ENCODE data around the gene FBLN2.

FBLN2 gene

DNA sequence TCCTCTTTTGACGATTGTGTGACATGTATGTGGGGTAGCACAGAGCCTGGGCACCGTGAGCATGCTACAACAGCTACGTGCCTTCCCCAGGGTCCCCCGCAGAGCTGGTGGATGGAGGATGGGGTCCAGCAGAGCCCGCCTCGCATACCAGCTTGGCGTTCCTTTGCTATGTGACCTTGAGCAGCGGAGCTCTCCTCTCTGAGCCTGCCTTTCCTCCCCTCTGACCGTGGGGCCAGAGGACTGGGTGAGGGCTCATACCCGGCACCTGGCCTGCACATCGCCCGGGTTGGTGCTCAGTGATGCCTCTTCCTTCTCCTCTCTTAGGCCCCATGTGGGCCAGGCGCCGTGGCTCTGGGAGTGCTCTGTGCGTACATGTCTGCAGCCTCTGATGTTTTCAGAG, 73.4 kb downstream of the FBLN2 start:
- no peak for DNase-seq (ENCODE audit: low read depth in 3 of 3)

DNA sequence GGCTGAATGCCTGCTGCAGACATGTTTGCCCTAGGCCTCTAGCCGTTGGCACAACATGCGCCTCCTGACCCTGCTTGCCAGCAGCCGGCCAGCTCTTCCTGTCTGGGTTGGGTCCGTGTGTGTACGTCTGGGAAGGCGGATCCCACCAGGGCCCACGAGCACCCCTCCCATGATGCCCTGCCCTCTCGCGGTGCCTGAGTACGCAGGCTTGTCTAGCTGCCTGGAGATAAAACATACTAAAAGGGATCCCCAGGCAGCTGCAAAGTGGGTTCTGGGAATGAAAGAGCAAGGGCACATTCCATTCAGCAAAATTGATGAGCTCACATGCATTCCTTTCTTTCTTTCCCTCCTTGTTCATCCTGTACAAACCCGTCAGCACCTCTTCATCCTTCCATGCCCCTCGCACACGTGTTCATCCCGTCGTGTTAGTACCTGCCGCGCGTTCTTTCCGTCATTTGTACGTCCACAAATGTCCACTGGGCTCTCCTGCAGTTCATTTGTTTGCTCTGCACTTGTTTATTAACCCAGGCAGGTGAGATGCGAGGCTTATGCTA, 74.3 kb downstream of the FBLN2 start:
- no peak for DNase-seq (ENCODE audit: low read depth in 3 of 3)

GRCh38 chr3:13624021-13624420, 75.1 kb downstream of the FBLN2 start:
- no peak for DNase-seq (ENCODE audit: low read depth in 3 of 3)

DNA sequence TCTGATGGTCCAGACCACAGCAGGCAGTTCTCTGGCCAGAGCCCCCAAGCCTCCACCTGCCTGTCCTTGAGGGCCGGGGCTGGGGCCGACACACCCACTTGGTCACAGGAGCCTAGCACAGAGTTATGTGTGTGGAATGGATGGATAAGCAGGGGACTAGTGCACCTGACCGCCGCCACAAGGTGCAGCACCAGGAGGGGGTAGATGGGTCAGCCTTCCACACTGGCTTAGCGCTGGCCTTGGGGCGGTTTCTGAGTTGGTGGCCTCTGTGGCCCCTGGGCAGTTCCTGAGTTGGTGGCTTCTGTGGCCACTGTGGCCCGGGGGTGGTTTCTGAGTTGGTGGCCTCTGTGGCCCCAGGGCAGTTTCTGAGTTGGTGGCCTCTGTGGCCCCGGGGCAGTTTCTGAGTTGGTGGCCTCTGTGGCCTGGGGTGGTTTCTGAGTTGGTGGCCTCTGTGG, 75.8 kb downstream of the FBLN2 start:
- DNase-seq (ENCODE audit: low read depth in 3 of 3): no peak

GRCh38 chr3:13626396-13626795, 77.5 kb downstream of the FBLN2 start:
- DNase-seq (ENCODE audit: low read depth in 3 of 3): no peak

DNA sequence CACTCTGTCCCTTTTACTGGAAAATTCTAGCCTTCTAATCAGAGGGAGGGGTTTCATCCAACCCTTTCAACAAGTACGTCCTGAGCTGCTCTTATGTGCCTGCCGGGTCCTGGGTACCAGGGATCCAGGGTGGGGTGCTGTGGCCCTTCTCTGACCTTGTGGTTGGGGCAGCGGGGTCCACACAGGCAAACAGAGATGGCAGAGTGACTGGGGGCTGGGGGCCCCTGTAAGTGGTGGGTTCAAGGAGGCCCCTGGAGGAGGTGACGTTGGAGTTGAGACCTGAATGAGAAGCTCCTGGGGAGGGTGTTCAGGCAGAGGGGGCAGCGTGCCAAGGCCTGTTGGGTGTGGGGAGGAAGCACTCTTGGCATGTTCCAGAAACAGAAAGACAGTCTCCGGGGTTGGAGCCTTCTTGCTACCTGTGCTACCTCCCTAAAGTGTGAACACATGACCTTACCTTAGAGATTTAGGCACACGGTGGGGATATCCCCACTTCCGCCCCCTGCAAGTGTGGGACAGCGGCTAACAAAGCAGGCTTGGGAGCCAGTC, 78.1 kb downstream of the FBLN2 start:
- no peak for DNase-seq (ENCODE audit: low read depth in 3 of 3)

DNA sequence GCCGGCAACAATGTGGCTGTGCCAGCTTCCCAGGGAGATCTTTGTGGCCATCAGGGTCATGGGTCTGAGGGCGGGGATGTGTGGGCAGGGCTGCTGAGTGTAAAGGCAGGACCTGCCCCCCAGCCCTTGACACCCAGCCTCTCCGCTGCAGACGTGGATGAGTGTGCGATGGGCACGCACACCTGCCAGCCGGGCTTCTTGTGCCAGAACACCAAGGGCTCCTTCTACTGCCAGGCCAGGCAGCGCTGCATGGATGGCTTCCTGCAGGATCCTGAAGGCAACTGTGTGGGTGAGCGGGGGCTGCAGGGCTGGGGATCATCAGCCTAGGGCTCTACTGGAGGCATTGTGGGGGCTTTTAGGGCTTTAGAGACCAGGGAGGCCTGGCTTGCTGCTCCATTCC, 78.8 kb downstream of the FBLN2 start:
- DNase-seq (ENCODE audit: low read depth in 3 of 3): no peak

DNA sequence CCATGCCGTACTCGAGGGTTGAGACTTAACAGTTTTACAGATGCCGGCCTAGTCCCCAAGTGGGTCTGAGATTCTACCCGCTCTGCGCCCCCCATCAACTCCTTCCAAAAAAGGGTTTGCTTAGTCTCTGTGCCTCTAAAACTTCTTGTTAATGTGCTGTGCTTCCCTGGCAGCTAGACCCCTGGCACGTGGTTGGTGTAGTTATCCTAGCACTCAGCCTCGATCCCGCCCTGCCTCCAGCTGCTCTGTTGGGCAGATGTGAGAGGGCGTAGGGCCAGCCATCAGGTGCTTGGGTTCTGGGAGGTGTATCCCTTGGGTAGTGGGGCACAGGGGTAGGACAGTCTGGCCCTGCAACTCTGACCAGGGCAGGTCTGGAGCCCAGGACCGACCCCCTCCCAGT, 79.5 kb downstream of the FBLN2 start:
- DNase-seq (ENCODE audit: low read depth in 3 of 3): no peak

DNA sequence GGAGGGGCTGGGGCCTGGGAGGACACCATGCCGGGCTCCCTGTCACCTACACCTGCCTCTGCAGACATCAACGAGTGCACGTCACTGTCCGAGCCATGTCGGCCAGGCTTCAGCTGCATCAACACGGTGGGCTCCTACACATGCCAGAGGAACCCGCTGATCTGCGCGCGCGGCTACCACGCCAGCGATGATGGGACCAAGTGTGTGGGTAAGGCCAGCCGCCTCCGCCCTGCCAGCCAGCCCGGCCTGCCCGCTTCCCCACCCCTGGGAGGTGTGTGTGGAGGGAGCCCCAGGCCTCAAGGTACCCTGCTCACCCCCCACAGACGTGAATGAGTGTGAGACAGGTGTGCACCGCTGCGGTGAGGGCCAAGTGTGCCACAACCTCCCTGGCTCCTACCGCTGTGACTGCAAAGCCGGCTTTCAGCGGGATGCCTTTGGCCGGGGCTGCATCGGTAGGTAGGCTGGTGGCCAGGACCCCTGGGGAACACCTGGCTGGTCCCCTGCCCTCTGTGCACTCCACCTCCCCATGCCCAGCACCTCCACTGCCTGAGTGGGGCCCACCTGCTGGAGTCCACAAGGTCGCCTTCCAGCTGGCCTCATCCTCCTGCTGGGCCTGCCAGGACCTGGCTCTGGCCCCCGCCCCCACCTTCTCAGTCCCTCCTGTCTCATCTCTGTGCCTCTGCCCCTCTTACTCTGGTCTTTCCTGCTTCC, 80.1 kb downstream of the FBLN2 start:
- DNase-seq (ENCODE audit: low read depth in 3 of 3): no peak

DNA sequence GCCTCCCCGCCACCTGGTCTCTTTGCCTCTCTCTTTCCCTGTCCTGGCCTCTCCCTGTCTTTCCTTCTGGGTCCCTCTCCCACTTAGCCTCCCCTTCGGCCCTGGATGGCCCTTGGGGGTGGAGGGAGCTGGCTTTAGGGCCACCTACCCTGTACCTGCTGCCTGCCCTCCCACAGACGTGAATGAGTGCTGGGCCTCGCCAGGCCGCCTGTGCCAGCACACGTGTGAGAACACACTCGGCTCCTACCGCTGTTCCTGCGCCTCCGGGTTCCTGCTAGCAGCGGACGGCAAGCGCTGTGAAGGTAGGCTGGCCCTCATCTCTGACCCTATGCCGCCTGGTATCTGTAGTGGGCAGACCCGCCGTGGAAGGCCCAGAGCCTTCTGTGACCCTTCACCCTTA, 80.7 kb downstream of the FBLN2 start:
- DNase-seq (ENCODE audit: low read depth in 3 of 3): no peak

DNA sequence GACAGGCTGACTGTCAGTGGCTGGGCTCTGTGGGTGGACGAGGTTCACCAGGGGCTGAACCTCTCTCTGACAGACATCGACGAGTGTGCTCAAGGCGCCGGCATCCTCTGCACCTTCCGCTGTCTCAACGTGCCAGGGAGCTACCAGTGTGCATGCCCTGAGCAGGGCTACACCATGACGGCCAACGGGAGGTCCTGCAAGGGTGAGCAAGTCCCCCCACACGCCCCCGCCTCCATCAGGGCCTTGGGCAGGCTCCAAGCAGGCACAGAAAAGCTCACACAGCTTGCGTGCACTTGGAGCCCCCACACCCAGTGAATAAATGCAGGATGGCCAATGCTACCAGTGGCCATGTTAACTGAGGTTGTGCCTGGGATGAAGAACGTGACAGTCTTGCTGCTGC, 82.3 kb downstream of the FBLN2 start:
- DNase-seq (ENCODE audit: low read depth in 3 of 3): no peak

GRCh38 chr3:13633176-13633575, 84.3 kb downstream of the FBLN2 start:
- DNase-seq (ENCODE audit: low read depth in 3 of 3): no peak

GRCh38 chr3:13634151-13634550, 85.2 kb downstream of the FBLN2 start:
- DNase-seq (ENCODE audit: low read depth in 3 of 3): no peak

GRCh38 chr3:13634615-13635014, 85.7 kb downstream of the FBLN2 start:
- no peak for DNase-seq (ENCODE audit: low read depth in 3 of 3)

DNA sequence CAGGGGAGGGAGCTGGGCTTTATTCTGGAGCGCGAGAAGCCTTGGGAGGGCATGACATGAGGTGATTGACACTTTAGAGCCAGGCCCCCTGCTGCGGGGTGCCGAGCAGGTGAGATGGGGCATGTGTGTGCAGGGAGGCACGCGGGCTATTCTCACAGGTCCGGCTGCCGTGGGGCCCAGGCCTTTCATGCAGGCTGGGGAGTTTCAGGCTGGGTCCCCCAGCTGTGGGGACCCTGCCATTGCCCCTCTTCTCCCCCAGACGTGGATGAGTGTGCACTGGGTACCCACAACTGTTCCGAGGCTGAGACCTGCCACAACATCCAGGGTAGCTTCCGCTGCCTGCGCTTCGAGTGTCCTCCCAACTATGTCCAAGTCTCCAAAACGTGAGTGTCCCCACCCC, 87.3 kb downstream of the FBLN2 start:
- no peak for DNase-seq (ENCODE audit: low read depth in 3 of 3)

- no peak for DNase-seq (ENCODE audit: low read depth in 3 of 3)
These were observed 87.9 kb downstream of the FBLN2 start for GRCh38 chr3:13636874-13637273.

GRCh38 chr3:13637311-13637891, 88.5 kb downstream of the FBLN2 start:
- DNase-seq (ENCODE audit: low read depth in 3 of 3): no peak

DNA sequence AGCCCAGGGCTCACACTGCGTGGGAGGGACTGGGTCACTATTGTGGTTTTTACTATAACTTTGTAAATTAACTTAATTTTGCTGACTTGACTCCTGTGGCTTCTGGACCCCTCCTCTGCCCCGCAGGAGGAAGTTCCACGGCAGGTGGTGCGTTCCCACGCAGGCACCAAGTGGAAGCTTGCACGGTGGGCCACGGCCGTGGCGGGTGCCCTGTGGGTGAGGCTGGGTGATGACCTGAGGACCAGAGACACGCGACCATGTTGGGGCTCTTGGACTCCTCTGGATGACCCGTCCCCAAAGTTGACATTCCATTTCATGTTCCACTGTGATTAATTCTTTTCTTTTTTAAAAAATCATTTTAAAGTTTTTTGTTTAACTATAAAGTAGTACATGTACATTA, 89.0 kb downstream of the FBLN2 start:
- no peak for DNase-seq (ENCODE audit: low read depth in 3 of 3)

GRCh38 chr3:13638927-13639326, 90.0 kb downstream of the FBLN2 start:
- DNase-seq (ENCODE audit: low read depth in 3 of 3): no peak

DNA sequence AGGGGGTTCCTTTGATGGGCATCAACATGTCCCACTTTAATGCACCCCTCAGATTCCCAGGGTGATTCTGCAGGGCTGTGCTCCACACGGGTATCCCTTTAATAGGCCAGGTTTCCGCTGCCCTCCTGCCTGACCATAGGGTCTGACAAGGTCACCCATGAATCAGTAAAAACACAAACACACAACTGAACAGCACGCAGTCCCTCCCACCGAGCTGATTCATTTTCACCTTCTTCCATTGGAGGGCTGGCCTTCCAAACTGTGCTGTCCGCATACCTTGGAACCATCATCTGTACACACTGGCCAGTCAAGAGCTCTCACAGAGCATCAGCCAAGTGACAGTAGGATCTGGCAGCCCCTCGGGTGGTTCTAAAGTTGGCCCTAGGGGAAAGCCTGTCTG, 93.7 kb downstream of the FBLN2 start:
- no peak for DNase-seq (ENCODE audit: low read depth in 3 of 3)

- no peak for DNase-seq (ENCODE audit: low read depth in 3 of 3)
These were observed 95.6 kb downstream of the FBLN2 start for GRCh38 chr3:13644341-13645117.
